CD4-positive, alpha-beta T cell (primary cell): Measurements from ENCODE around the gene KIAA0319L. TPM values are rescaled to one million over a fixed set of nuclear protein-coding genes. Genes with fewer than 3 reads are reported as not detected.

Experiments used
- ATAC-seq: fragments of 200-7000 bp; cut with Tn5 transposase; one replicate; pipeline ENCODE4 v1.10.0; 2022; ENCODE audit warnings: mild to moderate bottlenecking; ENCODE audit not compliant: poor library complexity
- CTCF ChIA-PET: fragments of 350-600 bp; sonication (Branson Sonifier 250); formaldehyde crosslinking; loops from one replicate; lab custom pipeline; 2021; ENCODE audit warnings: antibody characterized with exemption, inconsistent platforms; lab: Charles Lee
- POLR2A ChIA-PET: fragments of 350-600 bp; sonication (Branson Sonifier 250); formaldehyde crosslinking; loops from one replicate; lab custom pipeline; 2021; ENCODE audit warnings: antibody characterized with exemption, inconsistent platforms; lab: Charles Lee
- DNase-seq, 14 experiments: peaks; one replicate each; pipeline ENCODE4 v3.0.0-alpha.2; 2013 to 2020; ENCODE audit warnings: mixed read lengths in 2 of 14
- H3K27ac ChIP-seq, 2 donors: one replicate each; pipeline versions ENCODE4 v1.5.1 to v1.7.0; 2013; ENCODE audit warnings: low read length in 2 of 2, low read depth in 1 of 2, mild to moderate bottlenecking in 1 of 2
- H3K27me3 ChIP-seq, 2 experiments: 1 replicate in 1 of 2; 2 replicates in 1 of 2; pipeline versions ENCODE4 v1.6.1 to v1.7.0; 2013; ENCODE audit warnings: low read length in 2 of 2, control low read depth in 1 of 2, mild to moderate bottlenecking in 1 of 2, moderate library complexity in 1 of 2; ENCODE audit not compliant: insufficient read depth in 2 of 2, control insufficient read depth in 1 of 2
- H3K36me3 ChIP-seq: one replicate; pipeline ENCODE4 v1.6.1; 2013; ENCODE audit warnings: low read length, control low read depth; ENCODE audit not compliant: insufficient read depth
- H3K4me1 ChIP-seq: one replicate; pipeline ENCODE4 v1.6.1; 2013; ENCODE audit warnings: low read length, control low read depth; ENCODE audit not compliant: insufficient read depth
- H3K4me3 ChIP-seq: one replicate; pipeline ENCODE4 v1.5.1; 2013; ENCODE audit warnings: mild to moderate bottlenecking, low read length, moderate library complexity
- H3K9me3 ChIP-seq, 2 experiments: 1 replicate in 1 of 2; 2 replicates in 1 of 2; pipeline versions ENCODE4 v1.6.1 to v1.7.0; 2013; ENCODE audit warnings: low read length in 2 of 2, mild to moderate bottlenecking in 2 of 2, control low read depth in 1 of 2, moderate library complexity in 1 of 2; ENCODE audit not compliant: control insufficient read depth in 1 of 2, insufficient read depth in 1 of 2
- H3K27ac Mint-ChIP-seq: one replicate; pipeline ENCODE4 v1.8.0; 2020; ENCODE audit warnings: mixed read lengths
- H3K27me3 Mint-ChIP-seq: one replicate; pipeline ENCODE4 v1.8.0; 2021; ENCODE audit warnings: mixed read lengths
- H3K36me3 Mint-ChIP-seq: one replicate; pipeline ENCODE4 v1.8.0; 2021; ENCODE audit warnings: low read depth, mixed read lengths
- H3K4me1 Mint-ChIP-seq: one replicate; pipeline ENCODE4 v1.8.0; 2021; ENCODE audit warnings: low read depth, mixed read lengths
- H3K4me3 Mint-ChIP-seq: one replicate; pipeline ENCODE4 v1.8.0; 2020; ENCODE audit warnings: mild to moderate bottlenecking, mixed read lengths
- H3K9me3 Mint-ChIP-seq: one replicate; pipeline ENCODE4 v1.8.0; 2020; ENCODE audit warnings: mixed read lengths
- CTCF ChIP-seq: fragments of 200-600 bp; IDR thresholded peaks from one replicate; pipeline ENCODE4 v1.8.0; 2022; ENCODE audit warnings: antibody characterized with exemption, mild to moderate bottlenecking
- intact Hi-C, 2 experiments: fragments of 100-400 bp; cut with DNase I in 1 of 2; cut with micrococcal nuclease in 1 of 2; formaldehyde crosslinking; loops; one replicate each; pipeline versions ENCODE4 v1.15.1 to v1.9.0; 2023 to 2025; cut with DNase I, micrococcal nuclease
- total RNA-seq, 174 experiments: library from RNA in 2 of 174; stranded (reverse) in 2 of 174; gene quantifications; one replicate each; pipeline ENCODE4 v1.2.3 and lab custom pipeline; 2021 to 2026

Gene KIAA0319L
- total RNA-seq, 2 experiments from 2014 or later: 50.9 to 53.3 TPM

GRCh38 chr1:35595684-35596083, 38.5 kb upstream of the KIAA0319L start:
- Mint-ChIP-seq H3K4me1 (peaks cover 15% of the 10 kb centered on the region), H3K9me3 (no peaks in the 10 kb centered on the region), H3K4me3 (no peak overlapping the region), H3K27me3 (no peaks in the 10 kb centered on the region), H3K36me3 (peaks cover 19% of the 10 kb centered on the region), H3K27ac (no peak overlapping the region)
- Histone ChIP-seq H3K36me3 (peaks cover 9% of the 10 kb centered on the region), H3K27ac (no peak overlapping the region), H3K4me1 (peaks cover 11% of the 10 kb centered on the region), H3K4me3 (no peak overlapping the region), H3K27me3 (no peaks in the 10 kb centered on the region), H3K9me3 (no peaks in the 10 kb centered on the region)
- CTCF ChIA-PET: no interaction called here
- TF ChIP-seq CTCF: no peak
- no peak for DNase-seq
- intact Hi-C loops: no loop called here
- no peak for ATAC-seq
- POLR2A ChIA-PET: no interaction called here

GRCh38 chr1:35594005-35594760, 37.0 kb upstream of the KIAA0319L start:
- DNase-seq: no peak
- H3K9me3 ChIP-seq: no peaks in the 10 kb centered on the region
- ChIA-PET POLR2A (no interaction called here), CTCF (no interaction called here)
- H3K27me3 Mint-ChIP-seq: no peaks in the 10 kb centered on the region
- intact Hi-C loops: no loop called here
- no peak for ATAC-seq
- no peak overlapping the region for H3K27ac ChIP-seq
- peaks cover 12% of the 10 kb centered on the region for H3K36me3 ChIP-seq
- H3K4me3 ChIP-seq: no peak overlapping the region
- H3K27me3 ChIP-seq: no peaks in the 10 kb centered on the region
- H3K4me1 ChIP-seq: peaks cover 11% of the 10 kb centered on the region
- H3K4me1 Mint-ChIP-seq: peaks cover 15% of the 10 kb centered on the region
- TF ChIP-seq CTCF: no peak
- H3K9me3 Mint-ChIP-seq: no peaks in the 10 kb centered on the region
- H3K36me3 Mint-ChIP-seq: peaks cover 6% of the 10 kb centered on the region
- no peak overlapping the region for H3K27ac Mint-ChIP-seq
- no peak overlapping the region for H3K4me3 Mint-ChIP-seq

- Histone ChIP-seq H3K4me1 (peaks cover 13% of the 10 kb centered on the region), H3K27ac (no peak overlapping the region), H3K9me3 (no peaks in the 10 kb centered on the region), H3K27me3 (no peaks in the 10 kb centered on the region), H3K36me3 (peaks cover 11% of the 10 kb centered on the region), H3K4me3 (no peak overlapping the region)
- H3K27me3 Mint-ChIP-seq: no peaks in the 10 kb centered on the region
- H3K4me3 Mint-ChIP-seq: no peak overlapping the region
- no peak overlapping the region for H3K27ac Mint-ChIP-seq
- no peak for TF ChIP-seq CTCF
- no peak for DNase-seq
- CTCF ChIA-PET: no interaction called here
- H3K9me3 Mint-ChIP-seq: no peaks in the 10 kb centered on the region
- ATAC-seq: no peak
- intact Hi-C loops: no loop called here
- H3K36me3 Mint-ChIP-seq: peaks cover 5% of the 10 kb centered on the region
- POLR2A ChIA-PET: no interaction called here
- H3K4me1 Mint-ChIP-seq: peaks cover 15% of the 10 kb centered on the region
Measured at GRCh38 chr1:35592991-35593769, 36.0 kb upstream of the KIAA0319L start.
